Astrocyte of the cerebellum (primary cell): ENCODE results near the gene CISTR.
A peak's percentile ranks its signal among the peaks of the same experiment; 100 is the strongest.

Experiments
- DNase-seq: peaks from one replicate; pipeline ENCODE4 v3.0.0-alpha.2; 2011; ENCODE audit warnings: low read depth
- H3K4me3 ChIP-seq: 2 replicates; pipeline ENCODE4 v1.5.1; 2011; ENCODE audit warnings: mild to moderate bottlenecking, low read depth, low read length, moderate library complexity
- in situ Hi-C: cut with HindIII; loops from 2 replicates; pipeline ENCODE4 v1.10.0; 2017; ENCODE audit warnings: low sequenced_read_pairs
- TF ChIP-seq, protein P1 (sequence below): IDR thresholded peaks from 2 replicates; pipeline ENCODE4 v1.5.1; 2012; ENCODE audit warnings: low read length, low read depth, moderate library complexity, mild to moderate bottlenecking; ENCODE audit errors: missing control alignments

The CISTR gene

DNA sequence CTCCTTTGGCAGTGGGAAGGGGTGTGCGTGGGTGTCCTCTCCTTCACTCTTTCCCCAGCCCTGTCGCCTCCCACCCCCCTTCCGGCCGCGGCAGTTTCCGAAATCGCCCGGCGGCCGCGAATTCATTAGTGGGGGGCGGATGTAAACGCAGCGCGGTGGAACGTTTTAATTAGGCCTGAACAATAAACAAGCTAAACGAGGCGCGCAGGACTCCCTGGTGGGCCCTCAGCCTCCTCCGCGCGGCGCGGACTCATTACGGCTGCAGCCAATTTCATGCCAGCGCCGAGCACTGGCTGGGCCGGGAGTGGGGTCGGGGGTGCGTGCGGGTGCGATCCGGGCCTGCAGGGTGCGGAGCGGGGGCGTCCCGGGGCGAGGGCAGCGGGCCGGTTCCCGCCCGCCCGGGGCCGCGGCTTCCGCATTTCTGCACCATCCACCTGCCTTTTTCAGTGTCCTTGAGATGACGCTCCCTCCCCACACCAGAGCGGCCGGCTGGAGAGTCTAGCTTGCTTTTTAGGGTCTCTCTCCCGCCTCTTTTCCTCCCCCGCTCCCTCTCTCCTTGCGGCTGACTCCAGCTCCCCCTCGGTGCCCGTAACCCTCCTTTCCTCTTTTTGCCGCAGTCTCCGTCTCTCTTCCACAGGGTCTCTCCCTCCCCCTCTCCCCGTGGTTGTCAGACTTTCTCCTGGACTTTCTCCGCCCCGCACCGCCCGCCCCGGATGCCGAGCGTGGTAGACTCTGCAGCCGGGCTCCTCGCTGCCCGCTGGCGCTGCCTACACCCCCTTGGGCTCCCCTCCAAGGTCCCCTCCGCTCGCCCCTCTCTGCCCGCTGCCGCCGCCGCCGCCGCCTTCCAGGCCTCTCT lies at the start of gene CISTR:
Gene CISTR (minus strand): TSS at position 644 of the 856 bp plus-strand sequence.
- in situ Hi-C loops = loop anchor here (25.0 kb wide), 1 partner anchor 436 kb away; the partner anchor contains the start of gene SMUG1
- H3K4me3 ChIP-seq = peak within 1 kb of the TSS; percentile 32
- TF ChIP-seq, protein P1, sequence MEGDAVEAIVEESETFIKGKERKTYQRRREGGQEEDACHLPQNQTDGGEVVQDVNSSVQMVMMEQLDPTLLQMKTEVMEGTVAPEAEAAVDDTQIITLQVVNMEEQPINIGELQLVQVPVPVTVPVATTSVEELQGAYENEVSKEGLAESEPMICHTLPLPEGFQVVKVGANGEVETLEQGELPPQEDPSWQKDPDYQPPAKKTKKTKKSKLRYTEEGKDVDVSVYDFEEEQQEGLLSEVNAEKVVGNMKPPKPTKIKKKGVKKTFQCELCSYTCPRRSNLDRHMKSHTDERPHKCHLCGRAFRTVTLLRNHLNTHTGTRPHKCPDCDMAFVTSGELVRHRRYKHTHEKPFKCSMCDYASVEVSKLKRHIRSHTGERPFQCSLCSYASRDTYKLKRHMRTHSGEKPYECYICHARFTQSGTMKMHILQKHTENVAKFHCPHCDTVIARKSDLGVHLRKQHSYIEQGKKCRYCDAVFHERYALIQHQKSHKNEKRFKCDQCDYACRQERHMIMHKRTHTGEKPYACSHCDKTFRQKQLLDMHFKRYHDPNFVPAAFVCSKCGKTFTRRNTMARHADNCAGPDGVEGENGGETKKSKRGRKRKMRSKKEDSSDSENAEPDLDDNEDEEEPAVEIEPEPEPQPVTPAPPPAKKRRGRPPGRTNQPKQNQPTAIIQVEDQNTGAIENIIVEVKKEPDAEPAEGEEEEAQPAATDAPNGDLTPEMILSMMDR = no peak
- DNase-seq = no peak

DNA sequence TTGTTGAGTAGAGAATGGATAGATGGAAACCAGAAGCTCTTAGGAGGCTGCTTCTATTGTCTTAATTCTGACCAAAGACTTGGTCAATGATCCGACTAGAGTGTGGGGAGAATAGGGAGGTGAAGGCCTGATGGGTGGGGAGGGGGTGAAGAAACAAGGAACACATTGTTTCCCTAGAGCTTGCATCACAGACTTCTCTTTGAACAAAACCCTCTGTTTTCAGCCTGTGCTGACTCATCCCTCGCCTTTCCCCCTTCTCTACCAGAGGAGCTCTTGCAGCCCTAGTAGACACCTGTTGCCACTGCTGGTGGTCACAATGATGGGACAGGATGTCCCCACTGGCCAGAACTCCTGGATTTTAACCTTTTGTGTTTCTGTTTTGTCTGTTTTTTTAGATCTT lies 46.8 kb upstream of the CISTR start:
- in situ Hi-C loops = no loop called here
- no peak for DNase-seq
- no peak overlapping the region for H3K4me3 ChIP-seq
- TF ChIP-seq, protein P1 = no peak

DNA sequence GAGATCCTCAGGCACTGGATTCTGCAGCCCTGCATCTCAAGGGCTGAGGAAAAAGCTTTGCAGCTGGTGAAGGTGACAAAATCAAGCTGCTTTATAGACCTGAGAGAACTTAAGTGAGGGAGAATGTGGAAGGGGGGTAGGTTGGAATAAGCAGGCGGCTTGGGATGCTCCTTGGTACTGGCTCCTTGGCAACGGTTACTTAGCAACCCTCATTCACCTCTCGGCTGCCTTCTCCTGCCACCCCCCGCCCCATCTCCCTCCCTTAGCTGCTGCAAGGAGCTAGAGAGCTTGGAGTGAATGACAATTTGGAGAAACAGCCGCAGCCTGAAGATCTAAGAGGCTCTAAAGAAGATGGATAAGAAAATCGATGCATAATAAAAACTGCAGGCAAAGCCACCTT lies 44.1 kb upstream of the CISTR start:
- in situ Hi-C loops = no loop called here
- TF ChIP-seq, protein P1 = no peak
- H3K4me3 ChIP-seq = no peak overlapping the region
- no peak for DNase-seq

DNA sequence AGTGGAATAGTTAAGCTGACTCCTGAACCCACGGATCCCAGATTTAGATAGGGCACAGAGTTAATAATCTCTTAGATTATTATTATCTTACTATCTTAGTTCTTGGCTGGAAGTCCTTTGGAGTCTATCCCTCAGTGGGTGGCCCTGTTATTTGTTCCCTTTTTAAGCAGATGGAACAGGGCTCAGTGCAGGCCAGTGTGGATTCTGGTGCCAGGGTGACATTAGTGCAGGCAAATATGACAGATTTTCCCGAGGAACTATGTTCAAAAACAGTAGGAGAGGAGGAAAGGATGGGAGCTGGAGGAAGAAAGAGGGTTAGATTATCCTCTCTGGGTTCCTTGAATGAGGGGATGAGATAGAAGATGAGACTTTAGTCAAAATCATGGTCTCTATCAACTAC lies 41.4 kb upstream of the CISTR start:
- DNase-seq = no peak
- TF ChIP-seq, protein P1 = no peak
- in situ Hi-C loops = no loop called here
- H3K4me3 ChIP-seq = no peak overlapping the region

- TF ChIP-seq, protein P1 = peak; percentile 16
- in situ Hi-C loops = no loop called here
- H3K4me3 ChIP-seq = no peak overlapping the region
- DNase-seq = no peak
Observed at GRCh38 chr12:53791735-53792326, 40.1 kb upstream of the CISTR start.

- TF ChIP-seq, protein P1 = no peak
- H3K4me3 ChIP-seq = no peak overlapping the region
- in situ Hi-C loops = no loop called here
- no peak for DNase-seq
Observed at GRCh38 chr12:53789570-53789969, 37.8 kb upstream of the CISTR start.
